GM21381 (cell line): ENCODE results near the gene MOCS2.
A peak's percentile ranks its signal among the peaks of the same experiment; 100 is the strongest.
"Not testable (repeated sequence)": the region's sequence is repeated elsewhere in the genome, so short reads cannot be mapped to it uniquely, and the experiment has no call there.

Experiments used
- ATAC-seq: cut with Tn5 transposase; IDR thresholded peaks from one replicate; pipeline ENCODE4 v1.9.1; 2021; ENCODE audit warnings: mild to moderate bottlenecking, moderate library complexity; ENCODE audit not compliant: unreplicated experiment

The MOCS2 gene, protein sequence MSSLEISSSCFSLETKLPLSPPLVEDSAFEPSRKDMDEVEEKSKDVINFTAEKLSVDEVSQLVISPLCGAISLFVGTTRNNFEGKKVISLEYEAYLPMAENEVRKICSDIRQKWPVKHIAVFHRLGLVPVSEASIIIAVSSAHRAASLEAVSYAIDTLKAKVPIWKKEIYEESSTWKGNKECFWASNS

DNA sequence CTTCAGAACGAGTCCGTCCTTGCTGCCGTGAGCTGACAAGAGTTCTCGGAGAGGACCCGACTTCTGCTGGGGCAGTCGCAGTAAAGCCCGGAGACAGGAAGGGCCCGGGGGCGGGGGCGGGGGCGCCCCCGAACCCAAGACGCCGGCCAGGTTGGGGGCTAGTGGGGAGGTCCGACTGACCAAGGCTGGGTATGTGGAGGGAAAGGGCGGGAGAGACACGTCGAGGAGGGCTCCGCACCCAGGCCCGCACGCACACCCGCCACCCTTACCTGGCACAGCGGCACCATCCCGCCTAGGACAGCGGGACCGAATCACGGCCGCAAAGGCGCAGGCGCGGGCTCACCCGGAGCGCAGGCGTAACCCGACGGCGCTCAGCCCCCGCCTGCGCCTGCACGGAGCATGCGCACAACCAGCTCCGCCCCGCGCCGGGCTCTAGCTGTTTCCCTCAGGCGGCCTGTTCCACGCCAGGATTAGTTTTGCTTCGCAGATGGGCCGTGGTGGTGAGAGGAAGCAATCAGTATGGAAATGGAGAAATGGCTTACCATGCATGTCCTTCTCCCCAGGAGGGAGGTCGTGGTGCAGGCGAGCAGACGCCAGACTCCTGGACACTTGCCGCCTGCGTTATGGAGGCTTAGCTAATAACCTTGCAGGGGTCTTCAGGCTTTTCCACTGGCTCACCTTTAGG is at the start of gene MOCS2:
MOCS2 (minus strand) TSS at position 315 of the 685 bp plus-strand sequence. CDS start 2,583 bp downstream, outside the sequence.
- peak; percentile 94 for ATAC-seq

DNA sequence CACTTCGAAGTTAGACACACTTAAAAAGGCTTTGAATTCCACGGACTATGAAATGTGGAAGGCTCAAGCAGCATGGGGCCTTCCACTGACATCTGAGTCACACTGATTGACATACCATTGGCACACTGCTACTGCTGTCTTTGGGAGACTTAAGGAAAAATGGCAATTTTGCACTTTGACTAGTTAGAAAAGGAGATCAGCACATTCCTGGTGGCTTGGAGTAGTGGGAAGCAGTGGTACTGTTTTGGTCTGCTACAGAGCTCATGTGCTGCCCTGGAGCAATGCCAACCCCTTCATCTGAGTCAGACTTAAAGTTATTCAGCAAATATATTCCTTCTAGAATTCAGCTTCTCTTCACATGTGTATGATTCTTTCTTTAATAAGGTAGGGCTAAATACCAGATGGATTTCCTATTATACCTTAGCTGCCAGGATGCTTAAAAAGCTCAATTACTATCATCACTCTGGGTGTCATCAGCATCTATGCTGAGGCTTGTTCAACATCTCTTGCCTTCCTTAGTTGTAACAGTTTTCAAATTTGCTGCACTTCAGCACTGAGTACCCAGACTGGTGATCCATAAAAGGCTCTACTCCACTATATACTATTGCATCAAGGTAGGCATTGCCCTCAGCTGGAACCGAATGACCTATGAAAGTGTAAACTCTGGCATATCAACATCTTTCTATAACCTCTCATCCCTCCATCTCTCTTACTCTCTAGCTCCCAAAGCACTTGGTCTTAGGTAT is 42.3 kb upstream of the MOCS2 start:
- ATAC-seq: no peak

DNA sequence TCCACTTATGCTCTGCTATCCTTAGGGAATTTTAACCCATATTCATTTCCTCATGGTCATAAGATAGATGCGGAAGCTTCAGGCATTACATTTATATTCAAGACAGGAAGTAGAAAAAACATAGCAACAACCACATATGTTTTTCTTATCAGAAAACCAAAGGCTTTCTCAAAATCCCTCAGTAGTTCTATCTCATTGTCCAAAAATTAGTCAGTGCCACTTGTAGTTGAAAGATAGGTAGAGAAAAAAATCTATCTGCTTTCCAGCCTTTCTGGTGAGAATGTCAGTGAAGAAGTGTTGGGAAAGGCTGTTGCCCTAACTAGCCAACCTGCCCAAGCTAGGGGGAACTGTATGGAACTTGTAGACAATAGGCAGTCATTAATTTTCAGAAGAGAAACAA is 23.5 kb upstream of the MOCS2 start:
- no peak for ATAC-seq

DNA sequence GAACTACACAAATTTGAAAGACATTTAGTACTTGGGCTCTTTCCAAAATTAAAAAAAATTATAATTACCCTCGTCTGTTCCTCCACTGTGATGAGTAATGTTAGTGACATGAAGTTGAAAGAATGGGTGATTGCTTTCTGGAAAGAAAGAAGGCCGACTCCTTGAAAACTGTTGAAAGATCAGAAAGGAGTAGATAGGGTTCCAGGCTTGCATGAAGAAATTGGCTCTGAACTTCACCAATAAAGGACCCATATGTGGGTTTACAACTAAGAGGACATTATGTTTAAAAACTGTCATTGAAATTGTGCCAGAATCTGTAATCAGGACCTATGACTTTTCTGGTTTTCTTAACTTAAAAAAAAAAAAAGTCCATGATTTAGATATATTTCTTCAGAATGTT is 20.7 kb upstream of the MOCS2 start:
- no peak for ATAC-seq

DNA sequence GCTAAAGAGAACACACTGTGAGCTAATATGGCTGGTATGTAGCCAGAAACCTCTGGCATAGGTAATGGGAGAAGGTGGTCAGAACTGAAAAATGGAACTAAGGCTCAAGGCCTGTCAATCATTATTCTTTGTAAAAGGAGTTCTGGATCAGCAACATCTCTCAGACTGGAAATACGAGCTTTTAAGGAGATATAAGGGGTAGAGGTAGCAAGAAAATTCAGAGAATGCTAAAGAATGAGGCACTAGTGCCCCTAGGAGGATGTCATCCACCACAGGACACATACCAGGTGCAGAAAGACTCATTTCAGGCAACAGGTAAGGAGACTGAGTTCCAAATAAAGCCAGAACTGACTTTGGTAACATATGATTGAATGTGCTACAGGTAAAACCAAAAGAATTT is 18.9 kb upstream of the MOCS2 start:
- ATAC-seq: no peak

DNA sequence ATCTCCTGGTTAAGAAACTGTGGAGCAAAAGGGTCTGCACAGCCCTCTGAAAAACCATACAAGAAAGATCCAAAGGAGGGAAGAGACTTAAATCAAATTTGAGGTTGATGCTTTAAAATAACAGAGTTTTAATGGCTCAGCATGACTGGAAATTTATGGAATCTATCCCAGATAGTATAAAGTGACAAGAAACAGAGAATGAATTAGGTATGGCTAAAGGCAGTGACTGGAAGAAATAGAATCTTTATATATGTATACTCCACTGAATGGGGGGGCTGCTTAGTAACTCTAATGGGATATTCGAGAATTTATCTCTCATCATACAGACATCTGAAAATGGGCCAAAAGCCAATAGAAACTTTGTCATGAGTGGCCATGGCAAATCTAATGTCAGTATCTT is 17.6 kb upstream of the MOCS2 start:
- no peak for ATAC-seq

DNA sequence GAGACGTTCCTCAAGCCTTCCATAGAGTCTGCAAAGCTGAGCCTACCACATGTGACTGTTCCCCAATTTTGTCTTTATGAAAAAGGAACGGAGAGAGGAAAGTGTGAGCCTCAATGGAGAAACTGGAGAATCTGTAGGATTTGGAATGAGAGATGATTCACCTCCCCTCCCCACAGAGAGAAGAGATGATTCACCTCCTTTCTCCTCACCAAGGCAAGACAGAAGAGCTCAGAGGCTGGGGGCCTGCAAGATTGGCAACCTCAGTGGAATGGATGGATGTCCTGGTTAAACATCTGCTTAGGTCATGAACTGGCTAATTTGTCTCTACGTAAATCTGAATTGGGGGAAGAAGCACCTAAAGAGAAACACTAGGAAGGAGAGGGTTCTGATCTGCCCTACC is 17.0 kb upstream of the MOCS2 start:
- ATAC-seq: no peak

DNA sequence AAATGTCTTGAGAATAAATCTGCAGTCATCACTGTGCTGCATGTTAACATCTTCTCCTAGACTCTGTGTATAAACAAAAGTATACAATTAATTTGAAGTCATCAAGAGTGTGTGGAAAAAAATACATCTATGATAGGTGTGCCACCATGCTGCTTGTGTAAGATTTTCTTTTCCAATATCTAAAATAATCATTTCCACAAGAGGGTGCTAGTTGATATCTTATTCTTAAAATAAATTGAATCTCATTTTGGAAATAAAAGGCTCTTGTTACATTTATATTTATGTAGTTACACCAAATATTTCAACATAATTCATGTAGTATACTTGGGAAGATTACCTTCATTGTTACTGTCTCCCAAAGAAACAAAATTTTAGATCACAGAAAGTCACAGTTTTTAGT is 14.1 kb upstream of the MOCS2 start:
- ATAC-seq: no peak

DNA sequence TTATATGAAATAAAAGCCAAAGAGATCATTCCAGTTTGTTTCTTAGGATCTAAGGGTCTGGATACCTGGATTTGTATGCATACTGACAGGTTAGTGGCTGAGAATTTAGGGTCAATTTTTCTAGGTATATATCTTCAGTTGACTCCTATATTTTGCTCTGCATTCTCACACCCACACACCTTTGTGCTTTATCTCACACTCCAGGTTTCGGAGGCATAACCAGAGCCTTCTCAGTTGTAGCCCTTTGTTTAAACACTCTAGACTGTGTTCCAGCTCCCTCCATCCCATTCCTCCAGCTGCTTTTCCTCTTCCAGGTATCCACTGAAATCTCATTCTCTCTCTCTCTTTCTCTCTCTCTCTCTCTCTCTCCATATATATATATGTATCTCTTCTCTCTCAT is 10.6 kb upstream of the MOCS2 start:
- no peak for ATAC-seq

DNA sequence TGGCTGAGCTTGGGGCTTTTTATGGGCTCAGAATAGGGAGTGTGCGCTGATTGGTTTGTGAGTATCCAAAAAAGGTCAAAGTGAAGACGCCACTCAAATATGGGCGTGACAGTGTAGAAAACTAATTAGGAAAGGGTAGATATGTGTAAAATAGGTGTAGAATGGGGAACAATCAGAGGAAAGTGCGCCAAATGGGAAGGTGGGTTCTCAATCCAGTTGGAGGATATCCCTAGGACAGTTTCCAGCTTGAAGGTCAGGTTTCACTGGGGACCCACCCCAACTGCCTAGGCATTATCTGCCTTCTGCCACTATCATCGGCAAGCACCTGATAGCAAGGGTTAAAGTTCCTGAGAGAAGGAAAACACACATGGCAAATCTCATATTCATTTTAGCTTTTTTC is 9.3 kb upstream of the MOCS2 start:
- ATAC-seq: no peak

DNA sequence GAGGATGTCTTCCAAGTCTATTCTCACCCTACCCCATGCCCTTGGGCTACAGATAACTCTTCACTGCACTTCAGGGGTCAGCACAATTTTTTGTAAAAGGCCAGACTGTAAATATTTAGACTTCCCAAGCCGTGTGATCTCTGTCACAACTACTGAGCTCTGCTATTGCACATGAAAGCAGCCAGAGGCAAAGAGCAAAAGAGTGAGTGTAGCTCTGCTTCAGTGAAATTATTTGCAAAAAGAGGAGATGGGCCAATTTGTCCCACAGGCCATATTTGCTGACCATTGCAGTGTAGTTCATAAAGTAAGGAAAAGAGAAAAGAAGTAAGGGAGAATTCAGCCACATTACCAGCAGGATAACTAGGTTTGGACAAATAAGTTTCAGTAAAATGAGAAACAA is 7.0 kb upstream of the MOCS2 start:
- ATAC-seq: no peak

DNA sequence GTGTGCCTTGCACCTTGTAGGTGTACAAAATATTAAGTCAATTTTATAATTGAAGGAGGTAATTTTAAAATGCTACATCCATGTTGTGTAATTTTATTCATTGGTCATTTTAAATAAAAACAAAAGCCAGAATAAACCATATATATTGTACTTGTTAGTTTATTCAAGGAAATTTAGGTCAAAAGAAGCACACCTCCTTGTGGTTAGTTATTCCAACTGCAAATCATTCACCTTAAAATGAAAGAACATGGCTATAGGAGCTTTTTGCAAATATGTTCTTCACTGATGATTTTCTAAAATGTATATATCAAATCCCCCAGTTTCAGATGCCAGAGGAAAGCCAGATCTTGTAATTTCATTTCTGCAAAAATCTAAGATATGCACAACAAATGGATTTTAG is 5.4 kb upstream of the MOCS2 start:
- ATAC-seq: no peak

DNA sequence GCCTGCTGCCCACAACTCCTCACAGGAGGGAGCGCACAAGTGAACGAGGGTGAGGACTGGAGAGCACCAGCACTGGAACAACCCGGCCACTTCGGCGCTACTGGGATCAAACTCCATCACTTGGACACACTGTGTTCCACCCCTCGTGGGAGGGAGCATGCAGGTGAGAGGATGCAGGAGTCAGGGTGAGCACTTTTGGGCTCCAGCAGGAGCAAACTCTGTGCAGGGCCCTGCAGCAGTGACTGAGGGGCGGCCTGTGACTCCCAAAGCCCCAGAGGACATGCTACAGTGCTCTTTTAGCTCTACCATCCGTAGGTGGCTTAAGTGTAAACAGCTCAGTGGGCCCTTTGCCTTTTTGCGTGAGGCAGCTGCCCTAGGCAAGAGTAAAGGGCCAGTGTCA is 4.4 kb upstream of the MOCS2 start:
- ATAC-seq: no peak

DNA sequence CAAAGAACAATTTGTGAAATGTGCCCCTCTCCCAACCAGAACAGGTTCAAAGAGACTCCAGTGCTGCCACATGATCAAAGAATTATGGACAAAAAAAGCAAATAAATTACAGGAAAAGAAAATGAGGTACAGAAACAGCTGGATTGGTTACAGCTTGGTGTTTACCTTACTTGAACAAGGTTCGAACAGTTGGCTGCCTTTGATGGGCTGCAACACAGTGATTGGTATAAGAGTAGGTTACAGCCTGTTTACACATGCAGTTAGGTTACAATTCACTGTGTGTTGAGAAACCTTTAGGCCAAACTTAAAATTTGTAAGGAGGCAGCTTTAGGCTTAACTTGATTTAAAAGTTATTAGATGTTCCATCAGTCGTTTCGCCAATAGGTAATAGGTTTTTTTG is 3.4 kb upstream of the MOCS2 start:
- no peak for ATAC-seq

DNA sequence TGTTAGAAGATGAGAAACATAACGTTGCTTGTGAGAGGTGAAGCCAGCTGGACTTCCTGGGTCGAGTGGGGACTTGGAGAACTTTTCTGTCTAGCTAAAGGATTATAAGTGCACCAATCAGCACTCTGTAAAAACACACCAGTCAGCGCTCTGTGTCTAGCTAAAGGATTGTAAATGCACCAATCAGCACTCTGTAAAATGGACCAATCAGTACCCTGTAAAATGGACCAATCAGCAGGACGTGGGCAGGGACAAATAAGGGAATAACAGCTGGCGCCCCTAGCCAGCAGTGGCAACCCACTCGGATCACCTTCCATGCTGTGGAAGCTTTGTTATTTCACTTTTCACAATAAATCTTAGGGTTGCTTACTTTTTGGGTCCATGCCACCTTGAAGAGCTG is 2.8 kb upstream of the MOCS2 start:
- not testable (repeated sequence) for ATAC-seq

DNA sequence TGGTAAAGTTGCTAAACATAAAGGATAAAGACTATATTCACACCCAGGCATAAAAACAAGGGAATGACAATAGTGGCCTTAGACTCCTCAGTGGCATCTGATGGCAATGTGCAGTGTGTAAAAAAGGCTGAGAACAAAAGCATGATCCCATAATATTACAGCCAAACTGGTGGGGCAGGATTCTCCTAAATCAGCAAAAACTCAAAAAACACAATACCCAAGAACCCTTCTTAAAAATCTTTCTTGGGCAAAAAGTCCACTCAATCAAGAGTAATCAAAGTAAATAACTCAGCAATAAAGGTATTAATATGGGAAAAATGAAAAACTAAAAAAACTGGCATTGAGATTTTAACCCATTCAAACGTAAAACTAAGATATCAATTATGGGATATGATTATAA is 1.6 kb upstream of the MOCS2 start:
- ATAC-seq: no peak

DNA sequence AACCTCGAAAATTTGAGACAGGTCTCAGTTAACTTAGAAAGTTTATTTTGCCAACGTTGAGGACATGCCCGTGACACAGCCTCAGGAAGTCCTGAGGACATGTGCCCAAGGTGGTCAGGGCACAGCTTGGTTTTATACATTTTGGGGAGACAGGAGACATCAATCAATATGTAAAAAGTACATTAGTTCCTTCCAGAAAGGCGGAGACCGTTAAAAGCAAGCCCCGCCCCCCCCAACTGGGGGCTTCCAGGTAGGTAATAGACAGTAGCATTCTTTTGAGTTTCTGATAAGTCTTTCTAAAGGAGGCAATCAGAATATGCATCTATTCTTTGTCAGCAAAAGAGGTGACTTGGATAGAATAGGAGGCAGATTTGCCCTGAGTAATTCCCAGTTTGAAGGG is 599 bp upstream of the MOCS2 start:
- peak; percentile 7 for ATAC-seq

DNA sequence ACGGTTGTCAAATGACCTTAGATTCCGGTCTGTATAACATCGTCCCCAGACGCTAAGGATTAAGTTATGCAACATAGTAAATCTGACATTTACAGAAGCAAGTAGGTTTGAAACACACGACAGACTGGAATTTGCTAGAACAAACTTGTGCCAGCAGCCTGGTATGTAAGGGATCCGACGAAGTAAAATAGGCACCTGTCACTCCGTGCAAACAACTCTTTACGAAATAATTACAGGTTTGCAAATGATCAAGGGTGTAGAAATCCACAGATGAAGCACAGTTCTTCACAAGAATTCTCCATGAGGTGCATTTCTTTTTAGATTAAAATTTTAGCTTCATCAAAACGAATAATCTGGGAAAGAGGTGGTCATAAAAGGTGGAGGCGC is 508 bp downstream of the MOCS2 start:
- ATAC-seq: peak; percentile 17

DNA sequence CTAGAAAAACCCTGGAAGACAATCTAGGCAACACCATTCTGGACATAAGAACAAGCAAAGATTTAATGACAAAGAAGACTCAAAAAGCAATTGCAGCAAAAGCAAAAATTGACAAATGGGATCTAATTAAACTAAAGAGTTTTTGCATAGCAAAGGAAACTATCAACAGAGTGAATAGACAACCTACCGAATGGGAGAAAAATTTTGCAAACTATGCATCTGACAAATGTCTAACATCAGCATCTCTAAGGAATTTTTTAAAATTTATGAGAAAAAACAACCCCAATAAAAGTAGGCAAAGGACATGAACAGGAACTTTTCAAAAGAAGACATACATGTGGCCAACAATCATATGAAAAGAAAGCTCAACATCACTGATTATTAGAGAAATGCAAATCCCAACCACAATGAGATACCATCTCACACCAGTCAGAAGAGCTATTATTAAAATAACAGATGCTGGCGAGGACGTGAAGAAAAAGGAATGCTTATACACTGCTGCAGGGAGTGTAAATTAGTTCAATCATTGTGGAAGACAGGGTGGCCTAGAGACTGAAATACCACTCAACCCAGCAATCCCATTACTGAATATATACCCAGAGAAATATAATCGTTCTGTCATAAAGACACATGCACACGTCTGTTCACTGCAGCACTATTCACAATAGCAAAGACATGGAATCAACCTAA is 3.8 kb downstream of the MOCS2 start:
- no peak for ATAC-seq

DNA sequence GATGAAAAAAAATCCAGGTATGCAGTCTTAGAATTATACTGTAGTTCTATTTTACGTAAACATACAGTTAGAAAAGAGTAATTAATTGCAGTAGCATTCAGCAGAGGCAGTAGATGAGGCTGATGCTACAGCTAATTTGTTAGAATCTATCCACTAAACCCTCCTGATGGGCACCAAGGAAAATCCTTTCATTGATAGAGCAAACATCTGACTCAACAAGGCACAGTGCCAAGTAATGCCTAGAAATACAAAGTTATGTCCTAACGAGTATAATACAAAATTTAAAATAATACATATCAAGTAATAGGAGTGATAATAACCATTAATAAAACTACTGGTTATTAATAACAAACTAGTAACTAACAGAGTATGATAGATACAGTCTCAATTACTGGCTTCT is 9.0 kb downstream of the MOCS2 start:
- no peak for ATAC-seq

DNA sequence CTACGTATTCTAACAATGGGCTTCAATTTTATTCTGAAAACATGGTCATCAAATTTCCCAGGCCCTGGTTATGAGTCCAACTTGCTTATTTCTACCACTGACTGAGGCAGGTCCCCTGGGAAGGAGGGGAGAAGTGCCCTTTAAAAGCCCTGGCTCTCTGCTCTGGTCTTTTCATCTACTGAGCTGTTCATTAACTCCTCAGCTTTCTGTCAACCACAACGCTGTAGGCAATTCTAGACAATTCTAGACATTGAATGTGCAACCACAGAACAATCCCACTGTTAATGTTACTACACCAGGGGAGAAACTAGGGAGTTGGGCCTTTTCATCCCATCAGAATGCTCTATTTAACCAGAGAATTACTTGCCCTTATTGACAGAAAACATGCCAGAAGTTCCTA is 10.0 kb downstream of the MOCS2 start:
- ATAC-seq: no peak
